Glomerular visceral epithelial cell (primary cell): ENCODE results near the gene L1TD1.
"Not testable (repeated sequence)": the region's sequence is repeated elsewhere in the genome, so short reads cannot be mapped to it uniquely, and the experiment has no call there.

Source experiments
- DNase-seq: peaks from one replicate; pipeline ENCODE4 v3.0.0-alpha.2; 2016; ENCODE audit errors: extremely low spot score

L1TD1 gene

DNA sequence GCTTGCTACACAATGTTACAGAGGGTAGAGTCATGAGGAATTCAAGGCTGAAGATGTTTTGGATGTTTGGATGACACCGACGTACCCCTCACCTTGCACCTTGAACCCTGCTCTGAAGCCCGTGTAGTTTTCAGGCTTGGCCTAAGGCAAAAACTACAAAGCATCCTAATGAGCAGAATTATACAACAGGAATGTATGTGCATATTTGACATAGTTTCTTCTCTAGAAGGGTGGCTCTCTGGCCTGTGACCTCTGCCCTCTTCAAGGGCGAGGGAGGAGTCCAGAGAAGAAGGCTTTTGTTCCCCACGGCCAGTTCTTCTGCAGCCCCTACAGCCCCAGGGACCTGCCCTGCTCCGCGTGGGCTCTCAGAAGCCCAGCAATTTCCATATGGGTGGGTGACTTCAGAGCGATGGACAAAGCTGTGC lies 43.3 kb downstream of the L1TD1 start:
- no peak for DNase-seq

DNA sequence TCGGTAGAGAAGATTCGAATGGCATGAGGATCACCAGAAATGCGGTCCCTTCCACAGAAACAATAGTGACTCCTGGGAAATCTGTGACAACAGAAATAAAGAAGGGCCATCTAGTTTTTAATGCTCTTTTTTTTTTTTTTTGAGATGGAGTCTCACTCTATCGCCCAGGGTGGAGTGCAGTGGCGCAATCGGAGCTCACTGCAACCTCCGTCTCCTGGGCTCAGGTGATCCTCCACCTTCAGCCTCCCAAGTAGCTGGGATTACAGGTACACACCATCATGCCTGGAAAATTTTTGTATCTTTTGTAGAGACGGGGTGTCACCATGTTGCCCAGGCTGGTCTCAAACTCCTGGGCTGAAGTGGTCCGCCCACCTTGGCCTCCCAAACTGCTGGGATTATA lies 43.9 kb downstream of the L1TD1 start:
- no peak for DNase-seq

DNA sequence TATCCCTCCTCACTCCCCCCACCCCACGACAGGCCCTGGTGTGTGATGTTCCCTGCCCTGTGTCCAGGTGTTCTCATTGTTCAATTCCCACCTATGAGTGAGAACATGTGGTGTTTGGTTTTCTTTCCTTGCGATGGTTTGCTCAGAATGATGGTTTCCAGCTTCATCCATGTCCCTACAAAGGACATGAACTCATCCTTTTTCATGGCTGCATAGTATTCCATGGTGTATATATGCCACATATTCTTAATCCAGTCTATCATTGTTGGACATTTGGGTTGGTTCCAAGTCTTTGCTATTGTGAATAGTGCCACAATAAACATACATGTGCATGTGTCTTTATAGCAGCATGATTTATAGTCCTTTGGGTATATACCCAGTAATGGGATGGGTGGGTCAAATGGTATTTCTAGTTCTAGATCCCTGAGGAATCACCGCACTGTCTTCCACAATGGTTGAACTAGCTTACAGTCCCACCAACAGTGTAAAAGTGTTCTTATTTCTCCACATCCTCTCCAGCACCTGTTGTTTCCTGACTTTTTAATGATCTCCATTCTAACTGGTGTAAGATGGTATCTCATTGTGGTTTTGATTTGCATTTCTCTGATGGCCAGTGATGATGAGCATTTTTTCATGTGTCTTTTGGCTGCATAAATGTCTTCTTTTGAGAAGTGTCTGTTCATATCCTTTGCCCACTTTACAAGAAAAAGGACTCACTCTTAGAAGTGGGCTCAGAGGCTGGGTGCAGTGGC lies 45.2 kb downstream of the L1TD1 start:
- not testable (repeated sequence) for DNase-seq

DNA sequence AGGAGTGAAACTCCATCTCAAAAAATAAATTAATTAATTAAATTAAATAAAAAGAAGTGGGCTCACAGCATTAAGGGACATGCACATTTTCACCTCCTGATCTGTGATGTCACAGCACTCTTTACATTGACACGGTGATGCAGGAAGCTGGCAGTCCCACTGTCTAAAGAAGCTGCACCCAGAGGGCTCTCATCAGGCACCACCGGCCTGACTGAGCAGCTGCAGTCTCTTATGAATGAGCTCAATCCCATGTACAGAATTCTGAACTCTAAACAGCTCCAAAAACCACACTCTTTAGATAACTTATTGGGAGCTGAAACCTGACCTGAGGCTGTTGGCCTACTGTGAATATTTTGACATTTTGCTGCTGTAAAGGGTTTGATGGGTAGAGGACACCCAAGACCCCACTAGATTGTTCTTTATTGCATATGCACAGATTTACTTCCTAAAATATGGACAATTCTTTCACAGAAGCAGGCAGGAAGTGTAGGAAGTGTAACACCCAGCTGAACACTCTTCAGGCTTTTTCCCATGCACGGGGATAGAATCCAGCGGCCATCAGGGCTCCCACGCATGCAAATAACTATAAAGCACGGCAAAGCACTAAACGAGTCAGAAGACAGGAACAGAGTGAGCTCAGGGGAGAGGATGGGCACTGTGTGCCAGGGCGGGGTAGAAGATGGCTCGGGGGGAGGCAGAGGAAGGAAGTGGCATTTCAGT lies 46.2 kb downstream of the L1TD1 start:
- DNase-seq: no peak

DNA sequence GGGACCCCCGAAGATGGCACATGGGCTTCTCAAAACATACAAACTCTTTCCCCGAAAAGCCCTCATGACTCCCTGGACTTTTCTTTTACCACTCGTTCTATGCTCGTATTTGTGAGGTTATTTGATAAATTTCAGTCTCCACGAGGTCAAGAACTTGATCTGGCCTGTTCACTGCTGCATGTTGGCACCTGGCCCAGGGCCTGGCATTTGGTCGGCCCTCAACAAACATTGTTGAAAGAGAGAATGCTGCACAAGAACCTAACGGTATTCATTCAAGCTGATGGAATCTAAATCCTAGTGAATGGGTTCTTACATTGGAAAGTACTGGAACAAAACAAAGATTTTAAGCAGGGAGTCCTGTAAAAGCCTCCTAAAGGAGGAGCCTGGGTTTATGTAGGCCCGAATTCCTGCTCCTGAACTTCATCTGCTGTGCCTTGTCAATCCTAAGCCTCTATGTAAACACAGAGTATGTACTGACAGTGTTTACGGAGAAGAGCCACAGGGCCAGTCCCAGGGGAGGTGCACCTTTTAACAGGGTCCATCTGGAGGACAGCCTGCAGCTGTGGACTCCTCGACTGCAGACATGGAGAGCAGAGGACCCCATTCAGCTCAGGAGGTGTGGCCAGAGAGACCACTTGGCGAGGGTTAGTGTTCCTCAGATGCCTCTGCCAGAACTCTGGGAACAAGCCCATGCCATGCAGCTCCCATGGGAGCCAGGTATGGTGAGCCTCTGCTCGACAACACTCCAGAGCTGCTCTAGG lies 46.9 kb downstream of the L1TD1 start:
- no peak for DNase-seq

DNA sequence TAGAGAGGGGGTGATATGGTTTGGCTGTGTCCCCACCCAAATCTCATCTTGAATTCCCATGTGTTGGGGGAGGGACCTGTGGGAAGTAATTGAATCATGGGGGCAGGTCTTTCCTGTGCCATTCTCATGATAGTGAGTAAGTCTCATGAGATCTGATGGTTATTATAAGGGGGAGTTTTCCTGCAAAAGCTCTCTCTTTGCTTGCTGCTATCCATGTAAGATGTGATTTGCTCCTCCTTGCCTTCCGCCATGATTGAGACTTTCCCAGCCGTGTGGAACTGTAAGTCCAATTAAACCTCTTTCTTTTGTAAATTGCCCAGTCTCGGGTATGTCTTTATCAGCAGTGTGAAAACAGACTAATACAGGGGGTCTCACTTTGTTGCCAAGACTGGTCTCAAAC lies 49.7 kb downstream of the L1TD1 start:
- DNase-seq: not testable (repeated sequence)

DNA sequence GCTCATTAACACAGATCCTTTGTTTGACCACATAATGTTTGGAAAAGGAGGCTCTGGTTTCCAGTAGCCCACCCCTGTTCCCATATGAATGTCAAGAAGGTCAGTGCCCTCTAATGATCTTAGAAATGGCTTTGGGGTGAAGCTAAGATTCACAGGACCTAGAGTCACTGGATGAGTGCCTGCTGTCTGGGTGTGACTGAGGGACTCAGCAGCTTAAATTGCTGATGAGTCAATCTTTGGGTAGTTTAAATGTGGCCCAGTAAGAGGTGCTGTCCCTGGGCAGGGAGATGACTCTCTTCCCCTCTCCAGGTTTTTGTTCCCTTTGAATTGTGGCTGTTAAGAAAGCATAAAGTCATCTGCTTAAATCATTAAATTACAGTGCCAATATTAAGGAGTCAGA lies 50.6 kb downstream of the L1TD1 start:
- DNase-seq: no peak

DNA sequence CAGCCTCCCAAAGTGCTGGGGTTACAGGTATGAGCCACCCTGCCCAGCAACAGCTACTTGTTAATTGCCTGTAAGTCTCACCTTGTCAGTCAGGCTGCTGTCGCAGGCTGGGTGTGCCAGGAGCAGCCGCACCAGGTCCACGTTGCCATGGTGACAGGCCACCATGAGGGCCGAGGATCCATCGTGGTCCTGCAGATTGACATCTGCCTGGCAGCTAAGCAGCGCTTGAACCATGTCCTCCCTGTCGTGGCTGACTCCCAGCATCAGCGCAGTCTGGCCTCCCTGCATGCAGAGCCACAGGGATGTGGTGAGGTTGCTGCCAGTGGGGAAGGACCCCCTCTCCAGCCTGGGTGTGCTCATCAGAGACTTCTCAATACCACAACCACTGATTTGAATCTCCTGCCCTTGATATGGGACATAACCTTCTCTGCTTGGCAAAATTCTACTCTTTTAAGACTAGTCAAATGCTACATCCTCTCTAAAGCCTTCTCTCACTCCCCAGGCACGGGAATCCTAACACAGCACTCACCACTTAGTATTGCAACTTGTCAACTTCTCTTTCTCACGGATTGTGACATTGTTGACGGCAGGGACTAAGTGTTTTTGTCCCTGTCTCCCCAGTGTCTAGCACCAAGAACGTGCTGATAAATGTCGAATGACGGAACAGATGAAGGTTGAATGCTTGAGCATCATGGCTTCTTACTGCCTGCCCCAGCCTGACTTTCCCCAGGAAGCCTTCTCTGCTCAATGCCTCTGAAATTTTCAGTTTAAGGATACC lies 52.9 kb downstream of the L1TD1 start:
- no peak for DNase-seq

DNA sequence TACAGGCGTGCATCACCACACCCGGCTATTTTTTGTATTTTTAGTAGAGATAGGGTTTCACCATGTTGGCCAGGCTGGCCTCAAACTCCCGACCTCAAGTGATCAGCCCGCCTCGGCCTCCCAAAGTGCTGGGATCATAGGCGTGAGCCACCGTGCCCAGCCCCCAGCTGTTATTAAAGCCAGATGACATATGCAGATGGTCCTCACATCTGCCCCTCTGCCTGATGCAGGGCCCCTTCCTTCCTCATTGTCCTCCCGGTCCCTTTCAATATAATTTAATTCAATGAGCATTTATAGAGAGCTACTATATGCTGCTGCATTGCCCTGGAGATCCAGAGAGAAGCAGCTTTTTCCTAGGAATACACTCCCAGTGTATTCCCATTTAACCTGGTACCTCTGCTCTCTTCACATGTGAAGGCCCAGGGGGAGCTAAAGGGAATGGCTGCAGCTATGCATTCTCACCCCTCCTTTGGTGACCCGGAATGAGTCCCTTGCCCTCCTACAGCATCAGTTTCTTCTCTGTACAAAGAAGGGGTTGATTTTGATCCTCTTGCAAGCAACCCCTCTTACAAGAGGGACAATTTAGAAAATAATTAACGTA lies 55.6 kb downstream of the L1TD1 start:
- no peak for DNase-seq

DNA sequence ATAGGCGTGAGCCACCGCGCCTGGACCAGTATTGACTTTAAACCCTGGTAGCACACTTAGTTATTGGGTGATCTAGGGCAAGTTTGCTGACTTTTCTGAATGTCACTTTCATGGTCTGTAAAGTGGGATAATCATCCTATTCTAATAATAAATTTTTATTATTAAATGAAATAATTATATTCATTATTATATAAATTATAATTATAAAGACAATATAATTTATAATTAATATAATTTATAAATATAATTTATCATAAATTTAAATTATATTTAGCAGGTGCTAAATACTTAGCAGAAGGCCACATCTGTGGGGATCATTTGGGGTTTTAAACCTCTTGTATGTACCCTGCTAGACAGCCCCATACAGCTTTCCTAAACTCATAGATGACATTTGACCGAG lies 64.9 kb downstream of the L1TD1 start:
- no peak for DNase-seq

DNA sequence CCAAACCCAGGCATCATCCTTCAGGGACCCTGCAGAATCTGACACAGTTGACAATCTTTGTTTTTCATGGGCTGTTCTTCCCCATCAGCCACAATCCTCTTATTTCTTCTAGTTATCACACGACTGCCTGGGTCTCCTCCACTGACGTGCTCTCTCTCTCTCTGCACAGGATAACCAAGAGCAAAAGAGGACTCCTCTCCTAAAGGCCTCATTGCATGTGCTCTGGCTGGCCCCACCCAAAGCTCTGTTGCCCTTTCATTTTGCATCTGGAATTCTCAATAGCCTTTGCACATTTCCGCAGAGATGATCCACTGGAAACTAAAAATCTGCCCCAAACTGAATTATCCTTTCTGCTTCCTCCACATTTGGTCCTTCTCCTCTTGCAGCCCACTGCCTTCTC lies 66.0 kb downstream of the L1TD1 start:
- DNase-seq: no peak
